HUDEP-2 (cell line): ENCODE measurements around the gene TGFBR2.

Source experiments
- DNase-seq, 76 experiments: peaks; one replicate each; lab custom pipeline; 2025; ENCODE audit not compliant: unreplicated experiment in 76 of 76; lab: John Stamatoyannopoulos, UW

TGFBR2 gene

DNA sequence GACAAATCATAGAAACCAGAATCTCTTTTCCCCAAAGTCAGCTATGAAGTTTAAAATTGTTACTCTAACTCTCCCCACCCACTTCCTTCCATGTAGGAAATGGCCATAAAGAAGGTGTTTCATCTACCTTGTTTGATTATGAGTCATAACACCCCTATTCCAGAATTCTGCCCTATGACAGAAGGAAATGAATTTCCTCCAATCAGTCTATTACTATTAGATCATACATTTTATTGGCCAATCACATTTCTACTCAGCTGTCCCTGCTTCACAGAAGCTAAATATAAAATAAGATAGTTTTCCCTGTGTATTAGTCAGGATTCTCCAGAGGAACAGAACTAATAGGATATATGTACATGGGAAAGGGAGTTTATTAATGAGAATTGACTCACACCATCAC lies 102.1 kb downstream of the TGFBR2 start:
- DNase-seq = no peak

DNA sequence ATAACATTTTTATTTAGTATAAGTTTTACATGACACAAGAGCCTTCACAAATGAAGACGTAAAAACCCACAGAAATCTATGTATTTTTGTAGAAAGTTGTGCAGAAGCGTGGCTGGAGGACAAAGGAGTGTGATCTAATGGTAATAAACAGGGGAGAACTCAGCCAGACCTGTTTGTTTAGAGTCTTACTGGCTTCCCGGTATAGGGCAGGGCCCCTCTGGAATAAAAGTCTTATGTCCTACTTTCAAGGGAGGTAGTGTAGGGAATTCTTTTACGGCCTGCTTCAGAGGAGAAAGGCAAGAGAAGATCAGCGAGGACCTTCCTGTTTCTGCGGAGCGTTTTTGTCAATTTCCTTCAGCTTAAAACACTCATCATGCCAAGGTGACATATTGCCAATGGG lies 103.6 kb downstream of the TGFBR2 start:
- no peak for DNase-seq

- no peak for DNase-seq
These were observed 104.8 kb downstream of the TGFBR2 start for GRCh38 chr3:30711151-30711550.

DNA sequence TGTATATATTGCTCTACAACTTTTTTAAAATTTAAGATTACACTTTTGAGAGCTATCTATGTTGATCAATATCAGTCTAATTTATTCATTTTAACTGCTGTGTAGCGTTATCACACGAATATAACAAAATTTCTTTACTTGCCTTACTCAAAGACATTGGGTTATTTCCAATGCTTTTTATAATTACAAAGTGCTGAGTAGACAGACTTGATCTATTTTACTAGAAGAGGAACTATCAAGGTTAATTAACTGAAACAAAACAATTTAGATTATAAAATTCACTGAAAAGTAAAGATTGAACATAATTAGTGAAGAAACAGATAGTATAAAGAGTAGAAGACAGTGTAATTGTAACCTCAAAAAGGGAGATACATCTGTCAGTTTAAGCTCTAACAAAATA lies 105.5 kb downstream of the TGFBR2 start:
- DNase-seq = no peak

GRCh38 chr3:30712991-30713390 lies 106.6 kb downstream of the TGFBR2 start:
- DNase-seq = no peak

DNA sequence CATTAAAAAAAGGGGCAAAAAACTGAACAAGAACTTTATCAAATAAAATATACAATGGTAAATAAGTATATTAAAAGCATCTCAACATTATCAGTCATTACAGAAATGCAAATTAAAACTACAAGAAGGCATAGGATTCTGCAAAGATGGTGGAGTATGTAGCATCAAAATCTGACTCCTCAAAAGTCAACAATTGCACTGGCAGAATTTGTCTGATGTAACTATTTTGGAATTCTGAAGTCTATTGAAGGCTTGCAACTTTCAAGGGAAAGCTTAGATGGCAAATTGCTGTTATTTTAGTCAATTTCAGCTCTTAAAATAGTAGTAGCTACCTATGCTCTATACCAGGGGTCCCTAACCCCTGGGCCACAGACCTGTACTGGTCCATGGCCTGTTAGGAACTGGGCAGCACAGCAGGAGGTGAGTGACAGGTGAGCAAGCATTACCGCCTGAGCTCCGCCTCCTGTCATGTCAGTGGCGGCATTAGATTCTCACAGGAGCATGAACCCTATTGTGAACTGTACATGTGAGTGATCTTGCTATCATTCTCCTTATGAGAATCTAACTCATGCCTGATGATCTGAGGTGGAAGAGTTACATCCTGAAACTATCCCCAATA lies 107.6 kb downstream of the TGFBR2 start:
- DNase-seq = no peak

DNA sequence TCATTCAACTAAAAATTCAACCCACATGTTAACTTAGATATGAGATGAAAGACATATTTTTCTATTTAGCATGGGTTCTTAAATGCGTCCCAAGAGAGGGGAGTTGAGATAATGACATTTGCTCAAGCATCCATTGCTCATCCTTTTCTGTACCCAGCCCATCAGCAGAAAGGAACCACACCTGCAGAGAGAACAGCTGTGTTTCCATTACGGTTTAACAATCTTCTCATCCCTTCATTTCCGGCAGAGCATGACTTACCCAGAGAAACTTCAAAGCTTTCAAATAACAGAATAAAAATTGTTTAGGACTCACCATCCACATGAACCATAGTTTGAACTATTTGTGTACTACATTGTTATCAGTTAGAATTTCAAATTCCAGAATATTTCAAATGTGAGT lies 113.1 kb downstream of the TGFBR2 start:
- no peak for DNase-seq

DNA sequence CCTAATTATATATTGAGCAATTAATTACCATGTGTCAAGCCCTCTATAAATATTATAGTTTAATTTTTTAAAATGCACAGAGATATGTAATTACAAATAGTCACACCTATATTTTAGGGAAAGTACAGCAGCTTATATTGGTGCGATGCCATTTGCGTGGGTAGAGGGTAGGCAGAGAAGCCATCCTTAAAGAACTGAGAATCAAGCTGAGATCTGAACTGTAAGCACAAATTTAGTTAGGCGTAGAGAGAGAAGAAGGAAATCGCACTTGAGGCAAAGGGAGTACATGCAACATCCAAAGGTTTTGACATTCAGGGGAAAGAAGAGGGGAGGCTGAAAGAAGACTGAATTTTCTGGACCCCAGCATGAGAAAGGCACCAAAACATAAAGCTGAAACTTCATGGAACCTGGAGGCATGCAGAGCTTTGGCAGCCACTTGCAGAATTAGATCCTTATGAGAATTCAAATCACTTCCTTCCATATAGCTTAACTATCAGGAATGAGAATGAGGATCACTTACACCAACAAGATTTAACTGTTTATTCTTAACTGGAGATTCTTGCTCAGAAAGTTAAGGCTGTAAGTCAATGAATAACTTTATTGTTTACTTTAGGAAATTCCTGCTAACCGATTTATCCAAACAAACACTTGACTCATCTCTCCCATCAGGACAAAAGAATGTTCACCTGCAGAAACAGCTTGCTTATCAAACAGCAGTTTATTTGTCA lies 114.3 kb downstream of the TGFBR2 start:
- DNase-seq = no peak

DNA sequence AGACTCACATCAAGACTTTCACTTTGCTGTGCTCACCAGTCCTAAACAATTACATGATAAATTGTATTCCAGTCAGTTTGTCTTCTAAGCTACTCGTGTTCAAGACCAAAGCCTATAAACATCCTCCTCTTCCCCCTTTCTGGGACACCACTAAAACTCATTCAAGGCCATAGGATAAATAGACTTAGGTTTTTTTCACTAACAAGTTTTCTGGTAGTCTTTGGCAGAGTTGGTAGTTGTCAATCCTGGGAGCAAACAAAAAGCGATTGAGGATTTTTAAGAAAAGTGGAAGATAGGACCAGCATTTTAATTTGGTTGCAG lies 114.9 kb downstream of the TGFBR2 start:
- no peak for DNase-seq

GRCh38 chr3:30723211-30723610 lies 116.8 kb downstream of the TGFBR2 start:
- DNase-seq = no peak

GRCh38 chr3:30724863-30725262 lies 118.5 kb downstream of the TGFBR2 start:
- DNase-seq = no peak

DNA sequence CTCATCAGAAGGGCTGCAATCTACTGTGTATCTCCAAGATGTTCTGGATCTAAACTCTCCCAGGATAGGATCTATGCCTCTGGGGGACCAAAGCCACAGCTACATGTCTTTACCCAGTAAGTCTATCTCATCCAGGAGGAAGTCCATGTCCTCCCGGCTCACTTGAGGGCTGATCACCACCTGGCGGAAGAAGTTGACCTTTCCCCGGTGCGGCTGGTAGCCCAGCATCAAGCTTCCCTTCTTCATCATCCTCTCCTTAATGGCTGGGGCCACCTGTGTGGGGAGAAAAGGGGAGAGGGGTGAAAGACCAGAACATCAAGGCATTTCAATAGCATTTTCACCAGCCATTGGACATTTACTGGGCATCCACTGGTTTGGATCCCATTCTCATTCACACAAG lies 121.7 kb downstream of the TGFBR2 start:
- no peak for DNase-seq

DNA sequence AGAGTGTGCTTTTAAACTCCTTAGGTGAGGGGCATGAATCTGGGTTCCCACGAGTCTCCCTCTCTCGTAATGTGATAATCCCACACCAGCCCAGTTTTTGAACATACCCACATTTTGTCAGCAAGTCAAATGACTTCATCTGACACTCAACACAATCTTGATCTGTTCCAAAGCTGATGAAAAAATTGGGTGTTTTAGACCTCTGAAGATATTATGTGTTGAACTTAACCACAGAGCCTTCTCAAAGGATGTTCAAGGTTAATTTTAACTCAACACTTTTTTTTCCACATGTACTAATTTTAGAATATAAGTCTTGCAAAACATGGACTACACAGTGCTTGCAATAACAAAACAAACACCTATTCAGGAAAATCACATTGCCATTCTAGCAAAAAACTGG lies 123.1 kb downstream of the TGFBR2 start:
- no peak for DNase-seq

GRCh38 chr3:30729936-30730335 lies 123.5 kb downstream of the TGFBR2 start:
- DNase-seq = no peak

DNA sequence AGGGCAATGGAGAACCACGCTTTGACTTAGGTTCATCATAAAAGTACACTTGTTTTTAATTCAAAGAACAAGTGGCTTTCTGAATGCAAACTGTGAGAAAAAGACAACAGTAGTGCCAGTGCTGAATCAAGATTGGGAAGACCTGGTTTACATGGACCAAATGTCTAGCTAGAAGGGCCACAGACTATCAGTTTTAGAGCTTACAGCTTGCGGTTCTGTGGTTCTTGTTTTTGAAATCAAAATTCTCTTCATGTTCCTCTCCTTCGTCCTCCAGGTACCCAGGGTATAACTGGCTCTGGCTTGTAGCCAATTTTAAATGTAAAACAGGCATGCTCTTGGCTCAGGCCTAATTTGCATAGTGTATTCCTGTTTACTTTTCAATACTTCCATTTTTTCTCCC lies 124.6 kb downstream of the TGFBR2 start:
- no peak for DNase-seq

DNA sequence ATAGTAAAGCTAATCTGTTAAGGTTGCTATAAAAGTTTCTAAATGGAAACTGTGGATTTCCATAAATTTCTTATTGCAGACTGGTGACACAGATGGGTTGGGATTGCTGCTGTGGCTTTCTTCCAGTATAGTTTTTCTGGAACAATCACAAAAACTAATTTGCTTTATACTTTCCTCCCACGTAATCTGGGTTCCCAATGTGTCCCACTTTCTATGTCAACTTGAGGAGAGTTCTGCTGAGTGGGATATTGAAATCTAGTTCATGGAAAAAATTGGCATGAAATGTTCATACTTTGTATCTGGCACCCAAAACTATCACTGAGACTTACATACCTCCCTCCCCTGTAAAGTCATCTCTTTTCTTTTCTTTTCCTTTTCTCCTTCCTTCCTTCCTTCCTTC lies 126.8 kb downstream of the TGFBR2 start:
- no peak for DNase-seq

DNA sequence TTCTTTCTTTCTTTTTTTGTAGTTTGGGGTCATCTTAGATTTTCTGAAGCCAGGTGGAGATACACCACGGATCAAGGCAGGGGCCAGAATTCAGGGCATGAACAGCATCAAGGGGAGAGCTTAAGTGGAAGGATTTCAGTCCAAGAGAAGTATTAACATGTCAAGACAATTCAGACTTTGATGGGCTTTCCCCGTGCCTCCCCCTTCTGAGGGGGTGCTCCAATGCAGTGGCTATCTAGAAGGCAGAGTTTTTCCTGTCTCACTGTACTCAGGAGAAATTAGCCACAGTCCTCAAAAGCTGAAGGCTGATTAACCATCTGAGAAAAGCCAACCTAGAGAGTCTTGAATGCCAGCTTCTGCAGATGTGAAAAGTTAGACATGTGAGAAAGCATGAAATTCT lies 127.3 kb downstream of the TGFBR2 start:
- DNase-seq = no peak

- DNase-seq = no peak
These were observed 131.5 kb downstream of the TGFBR2 start for GRCh38 chr3:30737743-30738499.

DNA sequence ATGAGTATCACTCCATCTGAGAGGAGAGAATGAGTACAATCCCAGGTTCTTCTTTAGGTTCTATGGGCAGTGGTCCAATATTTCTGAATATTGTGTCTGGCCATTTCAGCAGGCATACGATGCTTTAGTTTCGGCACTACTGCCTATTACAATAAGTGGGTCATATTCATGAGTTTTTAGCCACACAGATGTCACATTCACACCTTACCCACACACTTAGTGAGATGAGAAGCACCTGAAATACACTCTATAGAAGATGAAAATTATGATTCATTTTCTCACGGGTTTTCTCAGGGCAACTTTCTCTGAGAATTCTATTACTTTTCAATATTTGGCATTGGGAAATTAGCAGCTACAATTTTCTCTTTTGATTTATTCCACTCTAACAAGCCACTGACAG lies 132.2 kb downstream of the TGFBR2 start:
- no peak for DNase-seq

- no peak for DNase-seq
These were observed 135.5 kb downstream of the TGFBR2 start for GRCh38 chr3:30741889-30742288.

DNA sequence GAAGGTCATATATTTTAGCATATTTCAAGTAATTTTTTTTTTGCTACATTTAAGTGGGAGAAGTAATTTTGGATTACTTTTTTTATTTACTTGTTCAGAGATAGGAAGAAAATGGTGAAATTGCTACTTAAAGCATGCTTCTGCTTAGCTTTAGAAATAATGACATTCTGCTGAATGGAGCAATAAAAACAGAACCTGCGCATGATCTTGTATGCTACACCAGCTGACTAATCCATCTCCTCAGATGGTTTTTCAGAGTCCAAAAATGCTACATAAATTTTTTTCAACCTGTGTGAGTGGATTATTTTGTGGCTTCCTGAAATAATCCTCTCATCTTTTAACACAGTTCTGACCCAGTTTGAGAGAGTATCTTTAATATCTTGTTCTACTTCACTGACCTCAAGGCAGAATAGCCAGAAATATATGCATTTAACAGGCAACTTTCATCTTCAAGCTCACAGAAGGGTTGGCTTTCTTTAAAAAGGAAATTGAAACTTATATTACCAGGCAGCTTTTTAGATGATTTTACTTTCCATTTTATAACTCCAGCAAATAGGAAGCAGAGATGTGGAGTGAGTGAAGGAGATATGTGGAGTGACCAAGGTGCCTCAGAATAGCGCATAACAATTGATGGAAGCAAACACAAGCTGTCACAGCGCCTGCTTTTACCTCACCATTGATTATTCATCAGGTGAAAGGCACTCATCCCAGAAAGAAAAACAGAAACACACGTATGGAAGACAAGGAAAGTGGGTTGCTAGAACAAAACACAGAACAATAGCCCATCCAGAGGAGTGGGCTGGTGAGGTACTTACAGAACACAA lies 136.6 kb downstream of the TGFBR2 start:
- no peak for DNase-seq
